Endothelial cell of umbilical vein (primary cell): ENCODE results near the gene ASCL4. TPM values are rescaled to one million over a fixed set of nuclear protein-coding genes. Genes with fewer than 3 reads are reported as not detected.

Experiments
- BruUV-seq: library from RNA; stranded (reverse); fragments of 400-500 nt; replicated peaks from 2 replicates; lab custom pipeline; 2021; lab: Mats Ljungman, UMichigan
- CTCF ChIA-PET: fragments of 300-600, 350-600 bp; sonication (Branson Sonifier 250); formaldehyde crosslinking; loops from one replicate; lab custom pipeline; 2021; ENCODE audit warnings: antibody characterized with exemption, inconsistent platforms; lab: Charles Lee
- POLR2A ChIA-PET: fragments of 300-600, 350-600 bp; sonication (Branson Sonifier 250); formaldehyde crosslinking; loops from one replicate; lab custom pipeline; 2021; ENCODE audit warnings: antibody characterized with exemption, inconsistent platforms; lab: Charles Lee
- DNase-seq: peaks from one replicate; pipeline ENCODE4 v3.0.0-alpha.2; 2011; ENCODE audit warnings: low read depth, low spot score
- FAIRE-seq: peaks from 2 replicates; lab custom pipeline; 2011; peaks lifted over from hg19 to GRCh38; lab: Jason Lieb, UNC
- H2AFZ ChIP-seq: 2 replicates; pipeline ENCODE4 v1.6.0; 2012; ENCODE audit warnings: low read depth, low read length, control low read depth, inconsistent platforms
- H3K27ac ChIP-seq: 2 replicates; pipeline ENCODE4 v1.5.1; 2011; ENCODE audit warnings: low read depth, mild to moderate bottlenecking, control low read depth, low read length, moderate library complexity; ENCODE audit not compliant: insufficient read depth
- H3K27me3 ChIP-seq, 2 experiments: 2 replicates each; pipeline versions ENCODE4 v1.6.0 to v1.6.1; 2011; ENCODE audit warnings: low read length in 2 of 2, mixed read lengths in 1 of 2; ENCODE audit not compliant: control insufficient read depth in 2 of 2, insufficient read depth in 2 of 2
- H3K36me3 ChIP-seq, 2 experiments: 2 replicates in 1 of 2; 3 replicates in 1 of 2; pipeline ENCODE4 v1.5.1; 2011; ENCODE audit warnings: low read length in 2 of 2, mild to moderate bottlenecking in 1 of 2, moderate library complexity in 1 of 2; ENCODE audit not compliant: control insufficient read depth in 2 of 2, insufficient read depth in 2 of 2; ENCODE audit errors: extremely low read depth in 1 of 2
- H3K4me1 ChIP-seq: 3 replicates; pipeline ENCODE4 v1.5.1; 2011; ENCODE audit warnings: mild to moderate bottlenecking, low read length; ENCODE audit not compliant: control insufficient read depth, insufficient read depth; ENCODE audit errors: extremely low read depth
- H3K4me2 ChIP-seq: 2 replicates; pipeline ENCODE4 v1.6.1; 2011; ENCODE audit warnings: low read length, control low read depth, mixed read lengths; ENCODE audit not compliant: insufficient read depth
- H3K4me3 ChIP-seq, 3 experiments: fragments of 200-600 bp in 1 of 3; sonication (generic), shearing (Covaris generic) in 1 of 3; replicated peaks in 1 of 3; 2 replicates each; pipeline ENCODE4 v1.5.1; 2011 to 2016; ENCODE audit warnings: control low read depth in 3 of 3, low read length in 3 of 3, mild to moderate bottlenecking in 2 of 3, inconsistent platforms in 1 of 3, low read depth in 1 of 3, moderate library complexity in 1 of 3; ENCODE audit not compliant: insufficient read depth in 1 of 3
- H3K79me2 ChIP-seq: 2 replicates; pipeline ENCODE4 v1.6.0; 2012; ENCODE audit warnings: low read length, inconsistent platforms; ENCODE audit not compliant: control insufficient read depth, insufficient read depth
- H3K9ac ChIP-seq: replicated peaks from 2 replicates; pipeline ENCODE3; 2011; ENCODE audit warnings: low read length, control low read depth; ENCODE audit not compliant: insufficient read depth; ENCODE audit errors: extremely low read depth
- H3K9me1 ChIP-seq: replicated peaks from 3 replicates; pipeline ENCODE4 v1.6.0; 2011; ENCODE audit warnings: mild to moderate bottlenecking, low read length; ENCODE audit not compliant: control insufficient read depth, insufficient read depth; ENCODE audit errors: extremely low read depth
- H3K9me3 ChIP-seq: replicated peaks from 2 replicates; pipeline ENCODE4 v1.5.1; 2012; ENCODE audit warnings: low read length, inconsistent platforms; ENCODE audit not compliant: control insufficient read depth, insufficient read depth
- H4K20me1 ChIP-seq: replicated peaks from 2 replicates; pipeline ENCODE3; 2011; ENCODE audit warnings: mild to moderate bottlenecking, low read length; ENCODE audit not compliant: control insufficient read depth, insufficient read depth; ENCODE audit errors: extremely low read depth
- EZH2 ChIP-seq: IDR thresholded peaks from 2 replicates; pipeline ENCODE4 v1.6.1; 2012; ENCODE audit warnings: borderline replicate concordance, low read depth, mild to moderate bottlenecking, moderate library complexity, low read length, inconsistent platforms; ENCODE audit not compliant: severe bottlenecking
- FOS ChIP-seq: IDR thresholded peaks from 2 replicates; pipeline ENCODE4 v1.6.1; 2011; ENCODE audit warnings: mild to moderate bottlenecking, low read length, moderate library complexity, borderline replicate concordance; ENCODE audit not compliant: insufficient read depth
- GATA2 ChIP-seq: IDR thresholded peaks from 2 replicates; pipeline ENCODE4 v1.7.0; 2011; ENCODE audit warnings: low read depth, mild to moderate bottlenecking, moderate library complexity, mixed read lengths, low read length; ENCODE audit not compliant: insufficient read length, insufficient read depth
- JUN ChIP-seq: IDR thresholded peaks from 2 replicates; pipeline ENCODE4 v1.6.1; 2011; ENCODE audit warnings: borderline replicate concordance, low read depth; ENCODE audit not compliant: insufficient read length, insufficient read depth
- MYC ChIP-seq: IDR thresholded peaks from one replicate; pipeline ENCODE4 v1.6.1; 2011; ENCODE audit warnings: mild to moderate bottlenecking, low read depth, low read length
- POLR2A ChIP-seq: IDR thresholded peaks from 2 replicates; pipeline ENCODE4 v1.6.1; 2012; ENCODE audit warnings: low read depth, mild to moderate bottlenecking, control low read depth, low read length
- POLR2AphosphoS5 ChIP-seq: IDR thresholded peaks from 2 replicates; pipeline ENCODE4 v1.6.1; 2012; ENCODE audit warnings: low read depth, mild to moderate bottlenecking, control low read depth, low read length, moderate library complexity; ENCODE audit not compliant: insufficient read depth
- dilution Hi-C: fragments of 300-500 bp; cut with MboI; formaldehyde crosslinking; loops from one replicate; pipeline ENCODE4 v1.15.0; 2019; ENCODE audit warnings: low sequenced_read_pairs; ENCODE audit not compliant: extremely low pct_ligation_motif_present
- intact Hi-C: fragments of 100-400 bp; cut with micrococcal nuclease; formaldehyde crosslinking; loops from one replicate; pipeline ENCODE4 v1.10.0; 2022
- polyA plus RNA-seq, 4 experiments: library from polyadenylated mRNA; depleted of rRNA in 3 of 4; stranded (reverse) in 3 of 4; unstranded in 1 of 4; fragments of >200 nt; gene quantifications; 2 replicates each; pipeline versions ENCODE4 v1.2.1 to v1.2.3, GENCODE V29; 2011 to 2012; ENCODE audit warnings: missing spikeins in 1 of 4
- total RNA-seq: library from RNA; stranded (reverse); gene quantifications from 2 replicates; pipeline ENCODE4 v1.2.3, GENCODE V29; 2021
- TF ChIP-seq, protein P1 (sequence below): IDR thresholded peaks from 2 replicates; pipeline ENCODE4 v1.6.1; 2011; ENCODE audit not compliant: insufficient read depth, insufficient read length
- TF ChIP-seq, protein P2 (sequence below), 2 donors: IDR thresholded peaks; 1 replicate in 1 of 2; 2 replicates in 1 of 2; pipeline ENCODE4 v1.5.1; 2011; ENCODE audit warnings: low read length in 2 of 2, mild to moderate bottlenecking in 2 of 2, moderate library complexity in 2 of 2, control low read depth in 1 of 2, inconsistent platforms in 1 of 2, low read depth in 1 of 2; ENCODE audit not compliant: insufficient read depth in 1 of 2; ENCODE audit errors: extremely low read depth in 1 of 2

Gene ASCL4
- total and polyA plus RNA-seq, 2 donors (not counting 3 experiments of a cell fraction or from before 2014, with no cell fraction given), result not detected

DNA sequence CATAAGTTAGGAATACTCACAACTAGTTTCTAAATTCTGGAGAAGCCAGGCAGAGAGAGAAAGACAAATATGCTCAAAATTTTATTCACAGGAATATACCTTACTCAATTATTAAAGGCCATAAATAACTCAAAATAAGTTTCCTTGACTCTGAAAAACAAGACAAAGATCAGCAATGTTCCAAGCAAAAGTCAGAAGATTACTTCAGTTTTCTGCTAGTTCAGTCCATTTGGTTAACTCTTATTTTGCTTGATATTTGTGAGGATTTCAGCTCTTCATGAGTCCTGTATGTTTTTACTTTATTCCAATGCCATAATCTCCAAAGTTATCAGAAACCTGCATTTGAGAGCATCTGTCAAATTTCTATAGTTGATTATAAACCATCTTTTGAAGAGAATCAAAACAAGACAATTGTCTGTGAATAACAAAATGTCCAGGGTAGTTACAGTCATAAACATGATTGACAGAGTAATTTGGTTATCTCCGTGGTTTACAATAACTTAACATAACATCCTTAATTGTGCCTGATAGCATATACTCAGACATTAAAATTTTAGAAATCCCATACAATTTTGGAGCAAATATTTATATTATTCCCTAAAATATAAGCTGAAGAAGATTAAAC, 17.1 kb downstream of the ASCL4 start:
- H3K4me3 ChIP-seq, result no peak overlapping the region
- dilution Hi-C loops (no loop called here), intact Hi-C loops (no loop called here)
- H3K4me2 ChIP-seq, result no peak overlapping the region
- H3K4me1 ChIP-seq, result no peaks in the 10 kb centered on the region
- POLR2A ChIA-PET, result no interaction called here
- TF ChIP-seq, protein P1, sequence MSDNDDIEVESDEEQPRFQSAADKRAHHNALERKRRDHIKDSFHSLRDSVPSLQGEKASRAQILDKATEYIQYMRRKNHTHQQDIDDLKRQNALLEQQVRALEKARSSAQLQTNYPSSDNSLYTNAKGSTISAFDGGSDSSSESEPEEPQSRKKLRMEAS, result no peak
- TF ChIP-seq POLR2A, result no peak
- TF ChIP-seq, protein P2, sequence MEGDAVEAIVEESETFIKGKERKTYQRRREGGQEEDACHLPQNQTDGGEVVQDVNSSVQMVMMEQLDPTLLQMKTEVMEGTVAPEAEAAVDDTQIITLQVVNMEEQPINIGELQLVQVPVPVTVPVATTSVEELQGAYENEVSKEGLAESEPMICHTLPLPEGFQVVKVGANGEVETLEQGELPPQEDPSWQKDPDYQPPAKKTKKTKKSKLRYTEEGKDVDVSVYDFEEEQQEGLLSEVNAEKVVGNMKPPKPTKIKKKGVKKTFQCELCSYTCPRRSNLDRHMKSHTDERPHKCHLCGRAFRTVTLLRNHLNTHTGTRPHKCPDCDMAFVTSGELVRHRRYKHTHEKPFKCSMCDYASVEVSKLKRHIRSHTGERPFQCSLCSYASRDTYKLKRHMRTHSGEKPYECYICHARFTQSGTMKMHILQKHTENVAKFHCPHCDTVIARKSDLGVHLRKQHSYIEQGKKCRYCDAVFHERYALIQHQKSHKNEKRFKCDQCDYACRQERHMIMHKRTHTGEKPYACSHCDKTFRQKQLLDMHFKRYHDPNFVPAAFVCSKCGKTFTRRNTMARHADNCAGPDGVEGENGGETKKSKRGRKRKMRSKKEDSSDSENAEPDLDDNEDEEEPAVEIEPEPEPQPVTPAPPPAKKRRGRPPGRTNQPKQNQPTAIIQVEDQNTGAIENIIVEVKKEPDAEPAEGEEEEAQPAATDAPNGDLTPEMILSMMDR (IDR thresholded peaks at IDR 0.05; ENCODE audit: extremely low read depth in 1 of 2, insufficient read depth in 1 of 2, low read depth in 1 of 2, low read length in 2 of 2), result no peak
- TF ChIP-seq MYC, result no peak
- TF ChIP-seq POLR2AphosphoS5, result no peak
- no peak for TF ChIP-seq EZH2
- TF ChIP-seq FOS, result no peak
- no peak for TF ChIP-seq JUN
- TF ChIP-seq GATA2, result no peak
- no TSS peak for BruUV-seq
- H3K9me3 ChIP-seq, result no peaks in the 10 kb centered on the region
- no peaks in the 10 kb centered on the region for H4K20me1 ChIP-seq
- H3K36me3 ChIP-seq, result no peaks in the 10 kb centered on the region
- no peaks in the 10 kb centered on the region for H3K79me2 ChIP-seq
- FAIRE-seq (no peak), DNase-seq (no peak)
- CTCF ChIA-PET, result no interaction called here
- H2AFZ ChIP-seq, result no peak overlapping the region
- no peaks in the 10 kb centered on the region for H3K9me1 ChIP-seq
- no peaks in the 10 kb centered on the region for H3K27me3 ChIP-seq
- no peak overlapping the region for H3K9ac ChIP-seq
- H3K27ac ChIP-seq, result no peak overlapping the region
